ENCODE data around the gene SCN2A. TPM values are rescaled to one million over a fixed set of nuclear protein-coding genes. Genes with fewer than 3 reads are reported as not detected.

The SCN2A gene
- total and polyA plus RNA-seq, 10 of the 15 experiments (the other 5 are each of a cell fraction or from before 2014, with no cell fraction given): 0.01 TPM; not detected in 8

DNA sequence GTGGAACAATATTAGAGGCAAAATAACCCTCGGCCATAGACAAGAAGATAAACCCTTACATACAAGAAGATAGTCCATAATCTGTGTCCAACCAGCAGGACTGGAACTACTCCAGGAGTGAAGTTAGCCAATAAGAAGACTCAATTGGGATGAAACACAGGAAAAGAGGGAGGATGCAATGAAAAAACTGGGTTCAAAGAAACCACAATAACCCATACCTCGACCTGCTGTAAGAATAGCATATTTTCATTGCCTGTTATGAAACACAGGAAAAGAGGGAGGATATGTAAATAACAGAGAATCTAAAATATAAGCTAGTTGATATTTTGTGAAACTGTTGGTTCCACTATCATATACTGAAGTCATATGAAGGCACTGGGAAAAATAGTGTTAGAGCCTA lies 143.1 kb downstream of the SCN2A start:
- H3K4me2 ChIP-seq (ENCODE audit: control insufficient read depth, insufficient read depth): no peak overlapping the region
- no peaks in the 10 kb centered on the region for H3K36me3 ChIP-seq (ENCODE audit: control insufficient read depth in 2 of 2, insufficient read depth in 2 of 2, low read length in 1 of 2)
- CTCF ChIA-PET: interaction anchor here (0.8 to 1.9 kb wide), 4 partner anchors 9 to 492 kb away, joined by 3 to 6 read pairs (median 3); no protein-coding TSS in a partner anchor
- TF ChIP-seq, protein P1, sequence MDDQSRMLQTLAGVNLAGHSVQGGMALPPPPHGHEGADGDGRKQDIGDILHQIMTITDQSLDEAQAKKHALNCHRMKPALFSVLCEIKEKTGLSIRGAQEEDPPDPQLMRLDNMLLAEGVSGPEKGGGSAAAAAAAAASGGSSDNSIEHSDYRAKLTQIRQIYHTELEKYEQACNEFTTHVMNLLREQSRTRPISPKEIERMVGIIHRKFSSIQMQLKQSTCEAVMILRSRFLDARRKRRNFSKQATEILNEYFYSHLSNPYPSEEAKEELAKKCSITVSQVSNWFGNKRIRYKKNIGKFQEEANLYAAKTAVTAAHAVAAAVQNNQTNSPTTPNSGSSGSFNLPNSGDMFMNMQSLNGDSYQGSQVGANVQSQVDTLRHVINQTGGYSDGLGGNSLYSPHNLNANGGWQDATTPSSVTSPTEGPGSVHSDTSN (IDR thresholded peaks at IDR 0.05; ENCODE audit: insufficient replicate concordance, low read depth, low read length): no peak
- no peak for TF ChIP-seq STAT1 (conservative IDR thresholded peaks at IDR 0.05)
- no peak for TF ChIP-seq PAX5 (IDR thresholded peaks at IDR 0.05; ENCODE audit: borderline replicate concordance, low read depth, low read length)
- TF ChIP-seq, protein P2, sequence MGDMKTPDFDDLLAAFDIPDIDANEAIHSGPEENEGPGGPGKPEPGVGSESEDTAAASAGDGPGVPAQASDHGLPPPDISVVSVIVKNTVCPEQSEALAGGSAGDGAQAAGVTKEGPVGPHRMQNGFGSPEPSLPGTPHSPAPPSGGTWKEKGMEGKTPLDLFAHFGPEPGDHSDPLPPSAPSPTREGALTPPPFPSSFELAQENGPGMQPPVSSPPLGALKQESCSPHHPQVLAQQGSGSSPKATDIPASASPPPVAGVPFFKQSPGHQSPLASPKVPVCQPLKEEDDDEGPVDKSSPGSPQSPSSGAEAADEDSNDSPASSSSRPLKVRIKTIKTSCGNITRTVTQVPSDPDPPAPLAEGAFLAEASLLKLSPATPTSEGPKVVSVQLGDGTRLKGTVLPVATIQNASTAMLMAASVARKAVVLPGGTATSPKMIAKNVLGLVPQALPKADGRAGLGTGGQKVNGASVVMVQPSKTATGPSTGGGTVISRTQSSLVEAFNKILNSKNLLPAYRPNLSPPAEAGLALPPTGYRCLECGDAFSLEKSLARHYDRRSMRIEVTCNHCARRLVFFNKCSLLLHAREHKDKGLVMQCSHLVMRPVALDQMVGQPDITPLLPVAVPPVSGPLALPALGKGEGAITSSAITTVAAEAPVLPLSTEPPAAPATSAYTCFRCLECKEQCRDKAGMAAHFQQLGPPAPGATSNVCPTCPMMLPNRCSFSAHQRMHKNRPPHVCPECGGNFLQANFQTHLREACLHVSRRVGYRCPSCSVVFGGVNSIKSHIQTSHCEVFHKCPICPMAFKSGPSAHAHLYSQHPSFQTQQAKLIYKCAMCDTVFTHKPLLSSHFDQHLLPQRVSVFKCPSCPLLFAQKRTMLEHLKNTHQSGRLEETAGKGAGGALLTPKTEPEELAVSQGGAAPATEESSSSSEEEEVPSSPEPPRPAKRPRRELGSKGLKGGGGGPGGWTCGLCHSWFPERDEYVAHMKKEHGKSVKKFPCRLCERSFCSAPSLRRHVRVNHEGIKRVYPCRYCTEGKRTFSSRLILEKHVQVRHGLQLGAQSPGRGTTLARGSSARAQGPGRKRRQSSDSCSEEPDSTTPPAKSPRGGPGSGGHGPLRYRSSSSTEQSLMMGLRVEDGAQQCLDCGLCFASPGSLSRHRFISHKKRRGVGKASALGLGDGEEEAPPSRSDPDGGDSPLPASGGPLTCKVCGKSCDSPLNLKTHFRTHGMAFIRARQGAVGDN (IDR thresholded peaks at IDR 0.05): no peak
- TF ChIP-seq TAF1 (IDR thresholded peaks at IDR 0.05; ENCODE audit: borderline replicate concordance, low read depth, low read length): no peak
- TF ChIP-seq, protein P3, sequence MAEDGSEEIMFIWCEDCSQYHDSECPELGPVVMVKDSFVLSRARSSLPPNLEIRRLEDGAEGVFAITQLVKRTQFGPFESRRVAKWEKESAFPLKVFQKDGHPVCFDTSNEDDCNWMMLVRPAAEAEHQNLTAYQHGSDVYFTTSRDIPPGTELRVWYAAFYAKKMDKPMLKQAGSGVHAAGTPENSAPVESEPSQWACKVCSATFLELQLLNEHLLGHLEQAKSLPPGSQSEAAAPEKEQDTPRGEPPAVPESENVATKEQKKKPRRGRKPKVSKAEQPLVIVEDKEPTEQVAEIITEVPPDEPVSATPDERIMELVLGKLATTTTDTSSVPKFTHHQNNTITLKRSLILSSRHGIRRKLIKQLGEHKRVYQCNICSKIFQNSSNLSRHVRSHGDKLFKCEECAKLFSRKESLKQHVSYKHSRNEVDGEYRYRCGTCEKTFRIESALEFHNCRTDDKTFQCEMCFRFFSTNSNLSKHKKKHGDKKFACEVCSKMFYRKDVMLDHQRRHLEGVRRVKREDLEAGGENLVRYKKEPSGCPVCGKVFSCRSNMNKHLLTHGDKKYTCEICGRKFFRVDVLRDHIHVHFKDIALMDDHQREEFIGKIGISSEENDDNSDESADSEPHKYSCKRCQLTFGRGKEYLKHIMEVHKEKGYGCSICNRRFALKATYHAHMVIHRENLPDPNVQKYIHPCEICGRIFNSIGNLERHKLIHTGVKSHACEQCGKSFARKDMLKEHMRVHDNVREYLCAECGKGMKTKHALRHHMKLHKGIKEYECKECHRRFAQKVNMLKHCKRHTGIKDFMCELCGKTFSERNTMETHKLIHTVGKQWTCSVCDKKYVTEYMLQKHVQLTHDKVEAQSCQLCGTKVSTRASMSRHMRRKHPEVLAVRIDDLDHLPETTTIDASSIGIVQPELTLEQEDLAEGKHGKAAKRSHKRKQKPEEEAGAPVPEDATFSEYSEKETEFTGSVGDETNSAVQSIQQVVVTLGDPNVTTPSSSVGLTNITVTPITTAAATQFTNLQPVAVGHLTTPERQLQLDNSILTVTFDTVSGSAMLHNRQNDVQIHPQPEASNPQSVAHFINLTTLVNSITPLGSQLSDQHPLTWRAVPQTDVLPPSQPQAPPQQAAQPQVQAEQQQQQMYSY (CRISPR knock-in tag; IDR thresholded peaks at IDR 0.05): no peak
- TF ChIP-seq, protein P4, sequence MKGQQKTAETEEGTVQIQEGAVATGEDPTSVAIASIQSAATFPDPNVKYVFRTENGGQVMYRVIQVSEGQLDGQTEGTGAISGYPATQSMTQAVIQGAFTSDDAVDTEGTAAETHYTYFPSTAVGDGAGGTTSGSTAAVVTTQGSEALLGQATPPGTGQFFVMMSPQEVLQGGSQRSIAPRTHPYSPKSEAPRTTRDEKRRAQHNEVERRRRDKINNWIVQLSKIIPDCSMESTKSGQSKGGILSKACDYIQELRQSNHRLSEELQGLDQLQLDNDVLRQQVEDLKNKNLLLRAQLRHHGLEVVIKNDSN (IDR thresholded peaks at IDR 0.05; ENCODE audit: borderline replicate concordance, extremely low read length, insufficient read depth, low read depth, low read length): no peak
- H3K4me1 ChIP-seq (ENCODE audit: control insufficient read depth, insufficient read depth, low read length): no peaks in the 10 kb centered on the region
- H2AFZ ChIP-seq (ENCODE audit: control insufficient read depth, low read depth, low read length): no peak overlapping the region
- no TSS peak for BruUV-seq (replicated peaks)
- in situ Hi-C loops (cut with MboI): no loop called here
- intact Hi-C loops (cut with micrococcal nuclease; ENCODE audit: unreplicated experiment): no loop called here
- SMC1A ChIA-PET (ENCODE audit: uncharacterized antibody, unreplicated experiment): interaction anchor here (0.8 to 1.5 kb wide), 4 partner anchors 9 to 17 kb away, joined by 3 to 4 read pairs (median 3); no protein-coding TSS in a partner anchor
- no peaks in the 10 kb centered on the region for H3K79me2 ChIP-seq (ENCODE audit: control insufficient read depth, insufficient read depth, low read length)
- no peak overlapping the region for H3K4me3 ChIP-seq
- H3K9me3 ChIP-seq (replicated peaks; ENCODE audit: control insufficient read depth, insufficient read depth, low read length): no peaks in the 10 kb centered on the region
- ATAC-seq (no peak), DNase-seq (ENCODE audit: low read depth, low spot score) (no peak), FAIRE-seq (no peak)
- no peak overlapping the region for H3K9ac ChIP-seq (ENCODE audit: control insufficient read depth, insufficient read depth, low read length)
- no peaks in the 10 kb centered on the region for H4K20me1 ChIP-seq (ENCODE audit: control insufficient read depth, insufficient read depth)
- RAD21 ChIA-PET (ENCODE audit: unreplicated experiment): no interaction called here
- no peaks in the 10 kb centered on the region for H3K27me3 ChIP-seq (replicated peaks in 1 of 2; ENCODE audit: control insufficient read depth in 2 of 2, insufficient read depth in 2 of 2, low read length in 1 of 2)
- WGBS (ENCODE audit: insufficient coverage, insufficient replicate concordance, low lambda C conversion rate, missing lambda C conversion rate): 25% methylated on average over 2 of the region's 2 CpGs
- no peak overlapping the region for H3K27ac ChIP-seq (ENCODE audit: control insufficient read depth, insufficient read depth)
- POLR2A ChIA-PET: no interaction called here
